PFSK-1 (cell line): ENCODE results near the gene ZNF331.

Experiments
- REST ChIP-seq, 2 experiments: IDR thresholded peaks; 2 replicates each; pipeline versions ENCODE4 v1.6.1 to v1.8.0; 2011 to 2012; ENCODE audit warnings: low read depth in 2 of 2, low read length in 2 of 2, control low read depth in 1 of 2, inconsistent platforms in 1 of 2, mild to moderate bottlenecking in 1 of 2, moderate library complexity in 1 of 2; ENCODE audit not compliant: insufficient read depth in 1 of 2
- SIN3A ChIP-seq: IDR thresholded peaks from 2 replicates; pipeline ENCODE4 v1.6.1; 2012; ENCODE audit warnings: mild to moderate bottlenecking, low read length, moderate library complexity, borderline replicate concordance; ENCODE audit not compliant: insufficient read depth

GRCh38 chr19:53511357-53511756 is 26.6 kb upstream of the ZNF331 start:
- TF ChIP-seq REST (IDR thresholded peaks at IDR 0.05; ENCODE audit: insufficient read depth in 1 of 2, low read depth in 2 of 2, low read length in 2 of 2) (no peak), SIN3A (no peak)
